Cerebellar cortex (tissue), 1 donor: ENCODE measurements around the gene SERPINA9.

Experiments used
- DNase-seq: peaks from one replicate; pipeline ENCODE4 v3.0.0-alpha.2; 2015; ENCODE audit warnings: low spot score

The SERPINA9 gene

DNA sequence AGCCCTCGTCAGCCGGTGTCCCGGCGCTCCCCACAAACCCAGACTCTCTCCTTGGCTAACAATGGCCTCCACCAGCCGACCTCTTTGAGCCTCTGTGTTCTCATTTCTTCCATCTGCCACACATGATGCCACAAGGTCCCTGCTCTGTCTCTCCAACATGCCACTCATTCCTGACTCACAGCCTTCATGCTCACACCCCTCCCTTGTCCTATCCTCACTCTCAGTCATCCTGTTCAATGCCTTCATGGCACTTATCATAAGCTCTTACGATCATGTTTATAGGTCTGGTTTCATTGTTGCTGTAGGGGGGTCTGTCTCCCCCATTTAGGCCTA lies 13.8 kb downstream of the SERPINA9 start:
- no peak for DNase-seq

DNA sequence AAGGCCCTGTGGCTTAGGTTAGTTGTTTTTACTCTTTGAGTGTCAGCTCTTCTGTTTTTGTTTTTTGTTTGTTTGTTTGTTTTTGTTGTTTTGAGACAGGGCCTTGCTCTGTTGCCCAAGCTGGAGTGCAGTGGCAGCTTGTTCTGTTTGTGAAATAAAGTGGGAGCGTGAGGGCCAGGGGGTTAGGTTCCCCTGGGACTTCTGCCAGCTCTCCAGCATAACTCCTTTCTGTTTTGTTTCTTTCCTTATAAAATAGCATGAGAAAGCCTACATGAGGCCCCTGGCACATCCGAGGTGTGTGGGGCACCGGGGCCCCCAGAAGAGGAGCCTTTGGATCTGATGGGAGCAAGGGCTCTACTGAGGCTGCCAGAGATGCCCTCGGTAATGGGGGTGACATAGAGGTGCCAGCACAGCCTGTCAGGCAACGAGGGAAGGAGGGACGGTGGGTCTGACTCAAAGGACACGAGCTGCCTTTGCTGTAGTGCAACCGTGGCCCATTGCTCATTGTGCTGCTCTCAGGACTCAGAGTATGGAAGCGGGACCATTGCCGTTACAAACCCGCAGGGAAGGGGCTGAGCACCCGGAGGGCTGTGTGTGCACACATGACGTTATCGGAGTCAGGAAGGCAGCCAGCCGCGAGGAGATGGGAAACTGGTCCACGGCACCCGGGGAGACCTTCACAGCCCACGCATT lies 14.3 kb downstream of the SERPINA9 start:
- no peak for DNase-seq

DNA sequence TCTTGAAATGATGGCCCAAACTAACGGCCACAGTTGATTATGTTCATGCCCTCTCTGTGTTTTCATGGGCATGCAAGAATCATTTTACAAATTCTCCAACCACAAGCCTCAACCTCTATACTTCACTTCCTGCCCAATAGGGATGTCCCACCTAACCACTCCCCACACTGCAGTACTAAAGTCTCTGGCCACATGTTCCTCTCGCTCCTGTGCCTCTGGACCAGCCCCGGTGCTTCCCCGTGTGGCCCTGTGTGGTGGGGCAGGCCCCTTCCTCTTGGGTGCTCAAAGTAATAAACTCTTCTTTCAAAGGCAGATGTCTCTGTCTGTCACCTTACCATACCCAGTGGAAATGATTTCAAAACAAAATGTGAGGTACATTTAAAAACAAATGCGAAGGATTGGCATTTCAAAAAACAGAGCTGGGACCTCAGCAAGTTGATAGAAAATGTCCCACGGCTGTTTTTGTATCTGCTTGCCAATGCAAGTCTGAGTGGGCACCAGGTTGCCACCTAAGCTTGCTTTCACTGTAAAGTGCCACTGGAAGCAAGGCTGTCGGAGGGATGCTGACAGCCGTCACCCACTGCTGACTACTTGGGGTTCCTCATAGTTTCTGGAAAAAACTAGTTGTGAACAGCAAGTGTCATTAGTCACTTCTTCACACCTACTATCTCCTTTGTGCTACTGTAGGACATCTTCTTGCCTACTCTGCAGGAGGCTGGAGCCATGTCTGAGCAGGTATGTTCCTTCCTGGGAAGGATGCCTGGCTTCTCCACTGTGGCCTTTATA lies 15.2 kb downstream of the SERPINA9 start:
- no peak for DNase-seq

DNA sequence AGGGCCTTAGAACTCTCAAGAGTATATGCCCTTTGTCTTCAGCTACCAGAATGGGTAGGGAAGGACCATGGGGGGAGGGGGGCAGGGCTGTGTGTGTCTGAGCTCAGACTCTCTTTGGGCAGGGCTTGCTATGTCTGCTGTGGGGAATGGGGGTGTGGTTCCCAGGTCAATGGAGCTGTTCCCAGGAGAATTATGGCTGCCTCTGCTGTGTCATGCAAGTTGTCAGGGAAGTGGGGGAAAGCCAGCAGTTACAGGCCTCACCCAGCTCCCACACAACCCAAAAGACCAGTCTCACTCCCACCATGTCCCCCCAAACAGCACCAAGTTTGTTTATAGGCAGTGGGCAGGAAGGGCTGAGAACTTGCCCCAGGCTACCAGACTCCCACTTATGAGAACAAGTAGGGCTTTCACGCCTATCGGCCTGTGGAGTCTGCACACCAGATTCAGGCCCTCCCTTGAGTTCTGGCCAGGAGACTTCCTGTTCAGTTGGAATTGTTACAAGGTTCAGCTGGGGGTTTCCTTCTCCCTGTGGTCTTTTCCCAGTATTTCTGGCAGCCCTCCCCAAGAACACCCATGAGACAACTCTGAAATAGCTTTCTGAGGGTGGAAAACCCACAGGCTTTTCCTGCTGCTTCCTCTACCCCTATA lies 17.3 kb downstream of the SERPINA9 start:
- DNase-seq: no peak

DNA sequence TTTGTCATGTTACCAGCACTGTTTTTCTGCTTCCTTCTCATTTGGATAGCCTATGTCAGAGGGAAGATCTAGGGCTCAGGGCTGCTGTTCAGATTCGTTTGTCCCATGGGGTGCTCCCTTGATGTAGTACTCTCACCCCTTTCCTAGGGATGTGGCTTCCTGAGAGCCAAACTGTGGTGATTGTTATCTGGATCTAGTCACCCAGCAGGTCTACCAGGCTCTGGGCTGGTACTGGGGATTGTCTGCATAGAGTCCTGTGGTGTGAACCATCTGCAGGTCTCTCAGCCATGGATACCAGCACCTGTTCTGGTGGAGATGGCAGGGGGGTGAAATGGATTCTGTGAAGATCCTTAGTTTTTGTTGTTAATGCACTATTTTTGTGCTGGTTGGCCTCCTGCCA lies 17.9 kb downstream of the SERPINA9 start:
- no peak for DNase-seq

DNA sequence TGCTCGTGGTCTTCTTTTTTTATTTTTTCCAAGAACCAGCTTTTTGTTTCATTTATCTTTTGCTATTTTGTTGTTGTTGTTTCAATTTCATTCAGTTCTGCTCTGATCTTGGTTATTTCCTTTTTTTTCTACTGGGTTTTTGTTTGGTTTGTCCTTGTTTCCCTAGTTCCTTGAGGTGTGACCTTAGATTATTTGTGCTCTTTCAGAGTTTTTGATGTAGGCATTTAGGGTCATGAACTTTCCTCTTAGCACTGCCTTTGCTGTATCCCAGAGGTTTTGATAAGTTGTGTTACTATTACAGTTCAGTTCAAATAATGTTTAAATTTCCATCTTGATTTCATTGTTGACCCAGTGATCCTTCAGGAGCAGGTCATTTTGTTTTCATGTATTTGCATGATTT lies 20.1 kb downstream of the SERPINA9 start:
- no peak for DNase-seq

DNA sequence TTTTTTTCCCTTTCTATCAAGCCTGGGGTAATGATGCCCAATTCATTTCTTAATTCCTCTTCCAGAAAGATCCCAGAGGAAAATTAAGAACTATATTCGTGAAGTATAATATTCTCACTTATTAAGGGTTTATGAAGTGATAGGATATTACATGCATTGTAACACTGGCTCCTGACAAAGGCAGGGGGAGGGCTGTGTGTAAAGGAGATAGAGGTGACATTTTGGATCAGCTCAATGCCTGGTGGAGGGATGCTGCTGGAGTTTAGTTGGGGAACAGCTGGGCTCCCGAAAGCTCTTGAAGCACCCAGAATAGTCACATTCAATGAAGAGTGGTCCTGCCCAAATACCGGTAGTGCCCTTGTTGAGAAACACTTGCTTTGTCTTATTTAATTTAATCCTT lies 24.2 kb downstream of the SERPINA9 start:
- DNase-seq: no peak

DNA sequence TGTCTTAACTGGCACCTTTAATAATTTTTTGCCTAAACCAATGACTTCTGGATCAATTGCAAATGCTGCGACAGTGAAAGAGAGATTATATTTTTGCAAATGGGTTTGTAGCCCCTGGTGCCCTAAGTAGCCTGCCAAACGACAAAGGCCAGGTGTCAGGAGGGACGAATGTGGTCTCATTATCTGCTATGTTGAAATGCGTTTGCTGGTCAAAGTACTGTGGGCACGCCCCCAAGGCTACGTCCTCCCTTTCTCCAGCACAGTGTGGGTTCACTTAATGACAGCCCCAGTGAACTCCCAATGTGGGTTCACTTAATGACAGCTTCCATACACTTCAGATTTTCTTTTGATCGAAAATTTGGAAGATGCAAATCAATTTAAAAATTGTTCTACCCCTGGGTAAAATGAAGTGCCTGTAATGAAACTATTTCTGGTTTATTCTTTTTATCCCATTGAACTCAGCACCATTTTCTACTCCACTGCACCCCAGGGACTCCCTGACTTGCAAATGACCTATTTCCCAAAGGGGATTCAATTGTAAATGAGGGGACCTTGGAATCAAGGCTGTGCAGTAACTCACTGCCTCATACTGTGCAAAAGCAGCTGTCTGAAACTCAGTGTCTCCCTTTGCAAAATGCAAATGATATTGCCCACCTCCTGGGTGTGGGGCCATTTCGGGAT lies 24.8 kb downstream of the SERPINA9 start:
- no peak for DNase-seq

DNA sequence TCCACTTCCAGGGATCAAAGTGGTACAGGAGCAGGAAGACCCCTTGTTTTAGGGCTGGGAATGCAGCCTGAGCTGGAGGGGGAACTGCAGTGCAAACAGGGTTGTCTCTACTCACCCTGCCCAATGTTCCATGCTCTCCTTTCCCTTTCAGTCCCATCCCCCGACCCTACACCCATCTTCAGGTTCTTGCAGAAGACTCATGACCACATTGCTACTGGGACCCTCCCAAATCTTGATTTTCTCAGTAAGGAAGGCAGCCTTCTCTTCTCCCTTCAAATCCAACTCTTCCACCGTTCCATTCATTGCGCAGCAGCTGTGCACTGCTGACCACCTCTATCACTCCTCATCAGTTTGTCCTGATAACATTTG lies 25.3 kb downstream of the SERPINA9 start:
- no peak for DNase-seq

DNA sequence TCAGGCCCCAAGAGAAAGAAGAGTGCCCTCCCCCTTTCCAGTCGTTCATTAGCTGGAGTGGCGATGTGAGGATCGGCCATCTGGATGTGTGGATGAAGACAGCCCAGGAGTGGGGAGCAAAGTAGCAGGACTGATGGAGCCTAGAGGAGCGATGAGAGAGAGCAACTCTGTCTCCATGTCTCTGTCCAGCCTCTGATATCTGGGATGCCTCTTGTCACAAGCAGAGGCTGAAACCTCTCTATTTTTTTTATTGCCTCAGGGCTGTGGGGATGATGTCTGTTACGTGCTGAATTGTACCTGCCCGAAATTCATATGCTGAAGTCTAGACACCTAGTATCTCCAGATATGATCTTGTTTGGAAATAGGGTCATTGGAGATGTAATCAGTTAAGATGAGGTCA lies 26.1 kb downstream of the SERPINA9 start:
- DNase-seq: no peak

DNA sequence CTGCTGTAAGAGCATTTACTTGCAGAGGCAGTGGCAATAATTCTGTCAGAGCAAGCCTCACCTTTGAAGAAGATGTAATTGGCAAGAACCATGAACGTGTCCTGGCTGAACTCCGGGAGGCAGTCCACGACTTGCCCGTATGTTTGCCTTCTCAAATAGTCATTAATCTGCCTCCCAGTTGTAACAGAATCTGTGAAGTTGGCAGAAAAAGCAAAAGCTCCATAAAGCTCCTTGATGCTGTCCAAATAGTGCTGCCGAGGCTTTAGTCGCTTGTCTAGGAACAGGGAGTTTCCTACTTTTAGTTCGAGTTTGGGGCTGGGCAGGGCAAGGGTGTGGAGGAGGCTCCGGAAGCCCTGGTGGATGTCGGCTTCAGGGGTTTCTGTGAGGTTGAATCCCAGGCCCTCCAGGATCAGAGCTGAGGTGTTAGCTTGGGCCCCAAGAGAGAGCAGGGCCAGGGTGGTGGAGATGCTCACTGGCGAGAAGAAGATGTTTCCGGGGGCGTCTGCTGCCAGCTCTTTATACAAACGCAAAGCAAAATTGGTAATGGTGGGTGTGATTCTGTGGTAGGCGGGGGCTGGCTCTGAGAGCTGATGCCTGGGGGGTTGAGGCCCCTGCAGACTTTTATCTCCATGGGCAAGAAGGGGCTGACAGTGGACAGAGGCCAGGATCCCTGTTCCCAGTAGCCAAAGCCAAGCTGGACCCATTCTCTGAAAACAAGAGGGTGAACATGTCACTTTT lies 27.8 kb downstream of the SERPINA9 start:
- no peak for DNase-seq

DNA sequence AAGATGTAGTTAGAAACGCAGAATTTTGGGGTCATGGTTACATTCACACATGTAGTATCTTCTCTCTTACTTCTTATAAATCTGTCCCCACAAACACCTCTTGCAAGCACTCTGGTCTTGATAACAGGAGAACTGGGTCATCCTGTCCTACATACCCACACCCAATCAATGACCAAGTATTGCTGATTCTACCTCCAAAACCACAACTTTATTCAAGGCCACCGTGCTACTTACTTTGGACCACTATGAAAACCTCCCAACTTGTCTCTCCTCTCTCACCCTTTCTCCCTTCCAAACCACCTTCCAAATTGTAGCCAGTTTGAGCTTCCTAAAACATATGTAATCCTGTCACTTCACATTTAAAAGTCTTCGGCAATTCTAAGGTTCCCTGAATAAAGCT lies 28.8 kb downstream of the SERPINA9 start:
- DNase-seq: no peak

DNA sequence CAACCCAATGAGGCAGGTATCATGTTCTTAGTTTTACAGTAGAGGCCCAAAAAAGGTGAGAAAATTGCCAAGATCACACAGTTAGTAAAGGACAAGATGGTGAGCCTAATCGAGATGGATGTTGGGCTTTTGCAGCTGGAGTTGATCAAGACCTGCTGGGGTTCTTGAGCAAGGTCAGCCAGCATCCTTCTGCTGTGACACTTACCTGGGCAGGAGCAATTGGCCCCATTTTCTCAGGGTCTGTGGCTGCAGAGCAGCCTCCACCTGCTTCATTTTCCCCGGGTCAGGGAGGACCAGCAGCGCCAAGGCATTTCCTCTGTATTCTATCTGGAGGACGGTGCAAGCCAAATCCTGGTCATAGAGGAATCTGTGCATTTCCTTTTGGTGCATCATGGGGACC lies 29.9 kb downstream of the SERPINA9 start:
- no peak for DNase-seq

DNA sequence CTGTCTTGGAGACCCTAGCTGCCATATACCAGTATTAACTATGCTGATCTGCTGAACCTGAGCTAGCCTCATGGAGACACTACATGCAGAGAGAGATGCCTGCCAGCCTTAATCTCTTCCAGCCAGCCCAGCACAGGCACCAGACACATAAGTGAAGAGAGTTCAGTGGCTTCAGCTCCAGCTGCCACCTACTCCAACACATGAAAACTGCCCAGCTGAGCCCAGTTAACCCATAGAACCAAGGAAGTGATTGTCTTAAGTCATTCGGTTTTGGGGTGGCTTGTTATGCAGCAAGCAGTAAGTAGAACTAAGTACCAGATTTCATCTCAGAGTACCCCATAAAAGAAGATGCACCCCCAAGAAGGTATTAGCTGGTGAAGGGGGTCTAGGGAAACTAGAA lies 31.0 kb downstream of the SERPINA9 start:
- DNase-seq: no peak

DNA sequence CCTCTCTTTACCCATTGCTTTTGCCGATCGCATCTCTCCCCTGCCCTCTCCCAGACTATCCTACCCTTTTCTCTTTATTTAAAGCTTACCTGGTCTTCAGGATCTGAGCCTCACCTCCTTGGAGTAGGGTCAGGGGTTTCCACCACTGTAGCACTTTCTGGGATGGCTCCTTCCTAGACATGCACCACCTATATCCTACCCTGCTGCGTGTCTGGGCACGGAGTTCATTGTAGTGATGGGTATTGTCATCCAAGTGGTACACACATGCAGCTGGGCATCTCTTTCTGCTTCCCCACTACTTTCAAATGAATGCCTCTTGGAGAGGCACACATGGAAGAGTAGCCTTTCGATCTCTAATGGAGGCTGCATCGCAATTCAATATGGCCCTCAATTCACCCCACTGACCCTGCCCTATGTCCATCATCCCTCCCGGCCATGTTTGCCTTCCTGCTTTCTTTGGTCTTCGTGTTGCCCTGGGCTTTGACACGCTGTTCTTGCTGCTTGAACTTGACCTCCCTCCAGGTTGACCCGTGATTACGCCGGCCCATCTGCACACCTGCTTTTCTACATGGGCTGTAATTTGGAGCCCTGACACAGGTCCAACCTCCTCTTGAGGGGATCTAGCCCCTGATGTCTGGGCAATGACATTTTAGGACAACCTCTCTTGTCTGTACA lies 34.3 kb downstream of the SERPINA9 start:
- DNase-seq: no peak

DNA sequence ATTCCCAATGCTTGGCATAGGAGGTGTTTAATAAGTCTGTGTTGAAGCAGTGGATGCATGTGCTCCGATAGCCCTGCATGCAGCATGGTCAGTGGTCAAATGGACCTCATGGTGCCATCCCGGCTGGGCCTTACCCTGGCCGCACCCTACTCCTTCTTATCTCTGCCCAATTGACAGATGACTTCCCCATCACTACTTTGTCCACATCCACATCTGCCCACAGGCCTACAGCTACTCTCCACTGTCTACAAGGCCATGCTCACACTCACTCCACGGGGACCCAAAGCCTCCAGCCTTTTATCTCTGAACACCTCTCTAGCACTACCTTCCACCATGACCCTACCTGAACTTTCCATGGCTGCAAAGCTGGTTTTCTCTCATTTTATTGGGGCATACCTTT lies 34.9 kb downstream of the SERPINA9 start:
- no peak for DNase-seq

DNA sequence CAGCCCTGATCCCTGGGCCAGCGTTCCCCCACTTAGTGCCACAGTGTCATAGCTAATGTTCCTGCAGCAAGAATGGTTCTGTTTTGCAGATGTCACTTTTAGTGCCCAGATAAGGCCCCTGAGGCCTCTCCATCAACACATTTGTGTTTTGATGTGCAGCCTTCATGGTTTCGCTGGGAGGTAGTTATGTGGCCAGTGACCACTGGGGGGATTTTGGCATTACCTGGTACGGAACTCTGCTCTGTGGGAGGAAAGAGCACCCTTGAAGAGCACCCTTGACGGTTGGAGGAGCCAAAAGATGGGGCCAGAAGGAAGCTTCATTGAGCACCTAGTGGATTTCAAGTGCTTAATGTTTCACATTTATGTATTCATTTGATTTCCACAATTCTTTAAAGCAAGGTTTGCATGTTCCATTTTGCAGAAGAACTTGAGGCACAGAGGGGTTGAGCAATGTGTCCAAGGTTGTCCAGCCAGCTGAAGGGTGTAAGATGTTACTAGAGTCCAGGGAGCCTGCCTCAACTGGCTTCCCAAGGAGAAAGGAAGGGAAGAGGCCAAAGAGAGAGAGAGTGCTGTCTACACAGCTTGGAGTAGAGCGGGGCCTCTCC lies 36.4 kb downstream of the SERPINA9 start:
- DNase-seq: no peak

DNA sequence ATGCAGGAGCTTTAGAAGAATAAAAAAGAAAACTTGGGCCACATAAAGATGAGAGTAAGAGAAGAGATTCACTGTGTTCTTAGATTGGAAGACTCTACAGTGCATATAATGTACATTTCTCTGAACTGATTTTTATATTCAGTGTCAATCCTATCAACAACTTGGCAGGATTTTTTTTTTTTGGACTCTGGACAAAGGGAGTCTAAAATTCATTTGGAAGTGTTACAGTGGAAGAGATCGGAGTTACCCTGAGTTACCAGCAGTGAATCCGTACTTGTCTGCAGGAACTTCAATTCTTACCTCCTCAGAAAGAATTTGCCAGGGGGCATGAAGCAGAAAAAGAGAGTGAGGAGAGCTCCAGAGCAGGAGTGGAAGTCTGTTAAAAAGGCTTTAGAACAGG lies 47.4 kb downstream of the SERPINA9 start:
- no peak for DNase-seq

DNA sequence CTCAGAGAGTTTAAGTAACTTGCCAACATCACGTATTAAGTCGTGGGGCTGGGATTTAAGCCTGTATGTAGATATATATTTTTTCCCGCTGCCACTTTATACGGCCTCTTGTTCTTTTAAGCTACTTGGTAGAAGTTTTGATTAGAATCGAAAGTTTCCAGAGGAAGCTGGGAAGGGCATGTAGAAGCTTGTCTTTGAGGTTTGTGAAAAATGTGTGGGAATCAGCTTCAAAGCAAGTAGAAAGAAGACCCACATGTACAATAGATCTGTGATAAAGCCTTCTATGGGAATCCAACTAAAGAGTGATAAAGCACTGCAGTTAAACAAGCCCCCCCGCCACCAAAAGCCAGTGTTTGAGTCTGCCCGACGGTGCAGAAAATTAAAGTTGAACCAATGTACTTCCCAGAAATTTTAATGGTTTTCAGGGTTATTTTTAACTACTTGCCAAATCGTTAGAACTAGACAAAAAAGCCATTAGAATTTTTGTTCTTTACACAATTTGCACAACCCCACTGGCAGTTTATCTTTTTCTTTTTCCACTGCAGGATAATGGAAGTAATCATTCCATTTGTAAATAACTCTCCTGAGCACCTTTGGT lies 48.9 kb downstream of the SERPINA9 start:
- DNase-seq: no peak

DNA sequence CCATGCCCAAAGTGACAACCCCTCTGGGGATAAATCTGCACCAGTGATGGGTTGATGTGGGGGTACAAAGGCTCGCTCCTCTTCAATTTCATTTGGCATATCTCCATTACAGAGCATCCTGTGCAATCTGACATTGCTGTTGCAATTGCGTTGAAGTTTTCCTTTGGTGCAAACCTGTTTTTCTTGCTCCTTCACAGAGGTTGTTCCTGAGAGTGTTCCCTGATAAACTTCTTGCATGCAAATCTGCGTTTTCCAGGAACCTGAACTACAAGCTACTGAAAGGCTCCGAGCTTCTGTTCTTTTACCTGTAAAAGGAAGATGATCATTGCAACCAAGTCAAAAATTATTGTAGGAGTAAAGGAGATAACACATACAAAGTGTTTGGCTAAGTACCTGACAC lies 49.5 kb downstream of the SERPINA9 start:
- DNase-seq: no peak

DNA sequence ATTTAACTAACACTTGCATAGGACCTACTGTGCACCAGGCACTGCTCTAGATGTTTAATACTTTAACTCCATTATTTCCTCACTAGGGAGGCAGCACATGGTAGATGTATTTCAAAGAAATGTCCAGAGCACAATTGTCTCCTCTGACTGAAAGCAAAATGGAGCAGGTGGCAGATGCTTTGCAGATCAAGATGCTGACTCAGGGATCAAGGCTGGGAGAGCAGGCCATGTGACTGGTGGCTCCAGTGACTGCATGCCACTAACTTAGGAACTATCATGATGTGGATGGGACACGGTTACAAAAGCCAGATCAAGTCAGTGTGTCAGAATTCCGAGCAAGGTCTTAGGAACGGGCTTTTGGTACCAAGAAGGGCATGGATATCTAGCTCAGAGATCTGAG lies 51.6 kb downstream of the SERPINA9 start:
- no peak for DNase-seq
